HL-60 (cell line): ENCODE results near the gene SHB.

Experiments
- DNase-seq, 2 experiments: peaks; one replicate each; pipeline ENCODE4 v3.0.0-alpha.2; 2010 to 2020; ENCODE audit warnings: low read depth in 1 of 2, low spot score in 1 of 2
- H3K27ac ChIP-seq: fragments of 250-450 bp; sonication (Bioruptor Pico); replicated peaks from 2 replicates; pipeline ENCODE4 v1.5.1; 2020; ENCODE audit warnings: mild to moderate bottlenecking, moderate library complexity
- H3K27me3 ChIP-seq: fragments of 250-450 bp; sonication (Bioruptor Pico); 2 replicates; pipeline ENCODE4 v1.5.1; 2021; ENCODE audit warnings: mild to moderate bottlenecking, moderate library complexity; ENCODE audit not compliant: insufficient read depth, poor library complexity, severe bottlenecking
- H3K4me3 ChIP-seq: replicated peaks from 2 replicates; pipeline ENCODE4 v1.5.1; 2011; ENCODE audit warnings: mild to moderate bottlenecking, control low read depth, low read length; ENCODE audit not compliant: insufficient read depth
- CTCF ChIP-seq: IDR thresholded peaks from one replicate; pipeline ENCODE4 v1.5.1; 2011; ENCODE audit warnings: low read length, control low read depth, inconsistent platforms; ENCODE audit not compliant: insufficient read depth
- GABPA ChIP-seq: IDR thresholded peaks from 2 replicates; pipeline ENCODE4 v1.6.1; 2012; ENCODE audit warnings: low read depth
- POLR2AphosphoS5 ChIP-seq: IDR thresholded peaks from 2 replicates; pipeline ENCODE4 v1.6.1; 2012; ENCODE audit warnings: low read depth
- REST ChIP-seq: IDR thresholded peaks from 2 replicates; pipeline ENCODE4 v1.6.1; 2012; ENCODE audit warnings: low read depth; ENCODE audit not compliant: insufficient replicate concordance
- SPI1 ChIP-seq: IDR thresholded peaks from 2 replicates; pipeline ENCODE4 v1.6.1; 2012; ENCODE audit warnings: low read depth, mild to moderate bottlenecking, borderline replicate concordance

The SHB gene

GRCh38 chr9:37961351-37961750 lies 107.7 kb downstream of the SHB start:
- DNase-seq, result peak; percentile 12 to 35
- Histone ChIP-seq H3K27me3 (no peaks in the 10 kb centered on the region), H3K27ac (no peak overlapping the region), H3K4me3 (no peak overlapping the region)
- TF ChIP-seq POLR2AphosphoS5, result no peak
- no peak for TF ChIP-seq GABPA
- no peak for TF ChIP-seq REST
- no peak for TF ChIP-seq CTCF
- TF ChIP-seq SPI1, result no peak; the same call in 1 of the 2 replicates

- H3K27me3 ChIP-seq, result no peaks in the 10 kb centered on the region
- H3K4me3 ChIP-seq, result no peak overlapping the region
- DNase-seq, result no peak
- TF ChIP-seq POLR2AphosphoS5 (no peak), CTCF (no peak), GABPA (no peak), REST (no peak), SPI1 (no peak)
- no peak overlapping the region for H3K27ac ChIP-seq
These were observed 108.4 kb downstream of the SHB start for GRCh38 chr9:37960631-37961030.

- Histone ChIP-seq H3K4me3 (no peak overlapping the region), H3K27me3 (no peaks in the 10 kb centered on the region), H3K27ac (no peak overlapping the region)
- TF ChIP-seq REST (no peak), SPI1 (no peak), POLR2AphosphoS5 (no peak), GABPA (no peak)
- DNase-seq, result no peak
These were observed 109.1 kb downstream of the SHB start for GRCh38 chr9:37959976-37960375.

GRCh38 chr9:37958154-37958553 lies 110.9 kb downstream of the SHB start:
- no peaks in the 10 kb centered on the region for H3K27me3 ChIP-seq
- DNase-seq, result no peak
- no peak for TF ChIP-seq REST
- TF ChIP-seq POLR2AphosphoS5, result no peak
- no peak for TF ChIP-seq GABPA
- H3K4me3 ChIP-seq, result no peak overlapping the region
- H3K27ac ChIP-seq, result no peak overlapping the region
